Activated CD8-positive, alpha-beta T cell treated with anti-CD3 and anti-CD28 coated beads, Interleukin-2, amount 10 ng/mL, durations not matched to agents 7 days and 5 days (primary cell): ENCODE measurements around the gene SYCE1. TPM values are rescaled to one million over a fixed set of nuclear protein-coding genes. Genes with fewer than 3 reads are reported as not detected.
"Not testable (repeated sequence)": the region's sequence is repeated elsewhere in the genome, so short reads cannot be mapped to it uniquely, and the experiment has no call there.

Experiments used
- ATAC-seq: fragments of 150-1000 bp; cut with Tn5 transposase; one replicate; pipeline ENCODE4 v1.10.0; 2021; ENCODE audit warnings: moderate library complexity
- CTCF ChIA-PET: fragments of 350-600 bp; sonication (Branson Sonifier 250); formaldehyde crosslinking; loops from one replicate; lab custom pipeline; 2021; ENCODE audit warnings: antibody characterized with exemption; lab: Charles Lee
- POLR2A ChIA-PET: fragments of 350-600 bp; sonication (Branson Sonifier 250); formaldehyde crosslinking; loops from one replicate; lab custom pipeline; 2021; ENCODE audit warnings: antibody characterized with exemption; lab: Charles Lee
- DNase-seq: peaks from one replicate; pipeline ENCODE4 v3.0.0-alpha.2; 2020
- H3K27ac Mint-ChIP-seq: one replicate; pipeline ENCODE4 v1.8.0; 2021; ENCODE audit warnings: mild to moderate bottlenecking, mixed read lengths
- H3K27me3 Mint-ChIP-seq: one replicate; pipeline ENCODE4 v1.8.0; 2021; ENCODE audit warnings: low read depth, mixed read lengths
- H3K36me3 Mint-ChIP-seq: one replicate; pipeline ENCODE4 v1.8.0; 2021; ENCODE audit warnings: low read depth, mixed read lengths
- H3K4me1 Mint-ChIP-seq: one replicate; pipeline ENCODE4 v1.8.0; 2021; ENCODE audit warnings: low read depth, mixed read lengths
- H3K4me3 Mint-ChIP-seq: one replicate; pipeline ENCODE4 v1.8.0; 2021; ENCODE audit warnings: mild to moderate bottlenecking, mixed read lengths
- H3K9me3 Mint-ChIP-seq: one replicate; pipeline ENCODE4 v1.8.0; 2022; ENCODE audit warnings: mixed read lengths; ENCODE audit not compliant: insufficient read depth
- total RNA-seq, 2 experiments: library from RNA; stranded (reverse); gene quantifications; one replicate each; pipeline ENCODE4 v1.2.3, GENCODE V29; 2021

SYCE1 gene
- total RNA-seq, 2 experiments from 2014 or later = 0.21 TPM; not detected in 1

DNA sequence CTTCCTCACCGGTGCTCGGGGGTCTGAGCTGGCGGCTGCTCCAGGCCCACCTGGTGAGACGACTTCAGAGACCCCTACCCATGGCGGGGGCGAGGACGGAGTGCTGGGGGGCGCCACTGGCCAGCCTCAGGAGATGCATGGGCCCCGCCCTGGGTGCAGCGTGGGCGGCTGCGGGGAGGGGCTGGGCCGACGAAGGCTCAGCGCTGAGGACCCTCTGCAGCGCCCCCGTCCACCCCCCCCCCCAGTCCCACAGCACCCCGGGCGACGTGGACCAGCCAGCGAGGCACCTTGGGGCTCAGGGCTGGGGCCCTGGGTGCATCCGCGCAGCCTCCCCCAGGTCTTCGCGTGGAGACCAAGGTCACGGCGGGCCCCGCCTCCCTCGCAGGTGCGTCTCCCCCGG is 11.7 kb upstream of the SYCE1 start:
- H3K27ac Mint-ChIP-seq, CTCF ChIA-PET, ATAC-seq: not testable (repeated sequence)

DNA sequence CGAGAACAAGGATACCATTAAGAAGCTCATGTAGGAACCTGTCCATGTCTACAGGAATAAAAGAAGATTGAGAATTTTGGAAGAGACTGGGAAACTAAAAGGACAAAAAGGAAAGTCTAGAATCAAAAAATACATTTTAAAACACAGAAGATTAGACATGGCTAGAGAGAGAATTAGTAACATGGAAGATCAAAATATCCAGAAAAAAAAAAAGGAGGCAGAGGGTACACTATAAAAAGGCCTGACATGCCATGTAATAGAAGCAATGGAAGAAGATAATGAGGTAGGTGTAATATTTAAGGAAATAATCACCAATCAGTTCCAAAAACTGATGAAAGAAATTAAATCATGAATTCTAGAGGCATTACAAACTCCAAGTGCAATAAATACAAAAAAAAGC is 8.1 kb upstream of the SYCE1 start:
- POLR2A ChIA-PET = not testable (repeated sequence)
- CTCF ChIA-PET = interaction anchor here (0.8 to 1.9 kb wide), 3 partner anchors 53 to 136 kb away, joined by 3 to 6 read pairs (median 3); no protein-coding TSS in a partner anchor

More for the DNA sequence above, 11.7 kb upstream of the SYCE1 start:
- POLR2A ChIA-PET, H3K36me3 Mint-ChIP-seq, H3K27me3 Mint-ChIP-seq, DNase-seq, H3K4me3 Mint-ChIP-seq, H3K4me1 Mint-ChIP-seq: not testable (repeated sequence)
- H3K9me3 Mint-ChIP-seq = peaks cover 10% of the 10 kb centered on the region

DNA sequence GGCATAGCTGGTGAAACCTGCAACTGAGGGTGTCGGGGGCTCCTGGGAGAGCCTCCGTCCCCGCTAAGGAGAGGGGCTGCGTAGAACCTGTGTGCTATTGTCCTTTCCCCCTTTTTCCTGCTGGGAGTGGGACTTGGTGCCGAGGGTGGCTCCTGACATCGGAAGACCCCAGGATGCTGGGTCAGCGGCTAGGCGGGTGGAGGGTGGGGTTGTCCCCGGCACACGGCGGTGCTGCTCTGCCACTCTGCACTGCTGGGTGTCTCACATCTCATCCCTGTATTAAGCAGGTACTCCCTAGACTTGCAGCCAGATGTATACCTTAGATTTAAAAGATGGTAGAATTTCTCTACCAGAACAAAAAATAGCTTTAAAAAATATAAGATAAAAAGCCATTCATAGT is 6.7 kb upstream of the SYCE1 start:
- H3K27me3 Mint-ChIP-seq, DNase-seq, H3K27ac Mint-ChIP-seq, POLR2A ChIA-PET, CTCF ChIA-PET, H3K4me1 Mint-ChIP-seq, H3K36me3 Mint-ChIP-seq, ATAC-seq, H3K4me3 Mint-ChIP-seq: not testable (repeated sequence)
- peaks cover 14% of the 10 kb centered on the region for H3K9me3 Mint-ChIP-seq

More for the DNA sequence above, 8.1 kb upstream of the SYCE1 start:
- not testable (repeated sequence) for ATAC-seq, H3K27me3 Mint-ChIP-seq, H3K4me3 Mint-ChIP-seq, H3K27ac Mint-ChIP-seq, H3K36me3 Mint-ChIP-seq, DNase-seq, H3K4me1 Mint-ChIP-seq
- H3K9me3 Mint-ChIP-seq = peaks cover 10% of the 10 kb centered on the region

- H3K4me3 Mint-ChIP-seq, ATAC-seq, H3K27ac Mint-ChIP-seq, H3K36me3 Mint-ChIP-seq, CTCF ChIA-PET, H3K4me1 Mint-ChIP-seq, DNase-seq, POLR2A ChIA-PET, H3K27me3 Mint-ChIP-seq: not testable (repeated sequence)
- H3K9me3 Mint-ChIP-seq = peaks cover 14% of the 10 kb centered on the region
Measured at GRCh38 chr10:133569801-133570200, 4.4 kb upstream of the SYCE1 start.

- H3K4me1 Mint-ChIP-seq, H3K27ac Mint-ChIP-seq, DNase-seq, H3K36me3 Mint-ChIP-seq, H3K27me3 Mint-ChIP-seq, POLR2A ChIA-PET, CTCF ChIA-PET, ATAC-seq, H3K4me3 Mint-ChIP-seq: not testable (repeated sequence)
- peaks cover 14% of the 10 kb centered on the region for H3K9me3 Mint-ChIP-seq
Measured at GRCh38 chr10:133568831-133569527, 3.6 kb upstream of the SYCE1 start.

GRCh38 chr10:133568287-133568614 is 2.9 kb upstream of the SYCE1 start:
- ChIA-PET CTCF (no interaction called here), POLR2A (no interaction called here)
- Mint-ChIP-seq H3K9me3 (peaks cover 10% of the 10 kb centered on the region), H3K4me3 (no peak overlapping the region), H3K4me1 (no peaks in the 10 kb centered on the region), H3K27ac (no peak overlapping the region), H3K36me3 (peaks cover 2% of the 10 kb centered on the region), H3K27me3 (peaks cover 4% of the 10 kb centered on the region)
- no peak for DNase-seq
- no peak for ATAC-seq

DNA sequence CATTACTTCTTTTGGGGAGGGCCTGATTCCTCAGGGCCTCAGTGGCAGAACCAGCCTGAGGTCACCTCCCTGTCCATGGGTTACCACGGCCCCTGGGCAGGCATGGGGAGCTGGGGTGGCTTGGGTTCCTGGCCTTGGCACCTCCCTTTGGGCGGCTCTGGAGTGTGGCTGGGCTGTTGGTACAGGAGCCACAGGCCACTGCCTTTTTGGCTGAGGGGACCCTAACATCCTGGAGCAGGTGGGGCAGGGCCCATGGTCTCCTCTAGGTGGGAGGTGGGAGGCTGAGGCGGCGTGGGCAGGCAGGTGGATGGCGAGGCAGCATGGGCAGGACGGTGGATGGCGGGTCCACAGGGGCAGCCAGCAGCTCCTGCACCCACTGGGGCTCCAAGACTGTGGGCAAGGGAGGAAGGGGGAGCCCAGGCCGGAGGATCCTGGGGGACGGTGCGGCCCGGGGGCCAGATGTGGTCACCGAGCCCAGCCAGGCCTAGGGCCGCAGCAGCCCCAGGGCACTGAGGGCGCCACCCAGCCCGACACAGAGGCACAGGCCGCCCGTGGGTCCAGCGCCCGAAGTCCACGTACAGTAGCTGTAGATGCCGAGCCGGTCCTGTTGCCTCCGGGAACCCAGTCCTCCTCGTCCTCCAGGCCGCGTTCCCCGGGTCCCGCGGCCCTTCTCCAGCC is 2.4 kb upstream of the SYCE1 start:
- ATAC-seq (no peak), DNase-seq (no peak)
- ChIA-PET POLR2A (no interaction called here), CTCF (no interaction called here)
- no peak overlapping the region for H3K4me3 Mint-ChIP-seq
- peaks cover 4% of the 10 kb centered on the region for H3K27me3 Mint-ChIP-seq
- H3K27ac Mint-ChIP-seq = no peak overlapping the region
- no peaks in the 10 kb centered on the region for H3K4me1 Mint-ChIP-seq
- no peaks in the 10 kb centered on the region for H3K36me3 Mint-ChIP-seq
- peaks cover 5% of the 10 kb centered on the region for H3K9me3 Mint-ChIP-seq

GRCh38 chr10:133567119-133567518 is 1.7 kb upstream of the SYCE1 start:
- ATAC-seq (no peak), DNase-seq (no peak)
- CTCF ChIA-PET = no interaction called here
- H3K36me3 Mint-ChIP-seq = no peaks in the 10 kb centered on the region
- POLR2A ChIA-PET = no interaction called here
- no peak overlapping the region for H3K27ac Mint-ChIP-seq
- H3K27me3 Mint-ChIP-seq = peaks cover 5% of the 10 kb centered on the region
- peaks cover 3% of the 10 kb centered on the region for H3K9me3 Mint-ChIP-seq
- H3K4me3 Mint-ChIP-seq = no peak overlapping the region
- no peaks in the 10 kb centered on the region for H3K4me1 Mint-ChIP-seq

DNA sequence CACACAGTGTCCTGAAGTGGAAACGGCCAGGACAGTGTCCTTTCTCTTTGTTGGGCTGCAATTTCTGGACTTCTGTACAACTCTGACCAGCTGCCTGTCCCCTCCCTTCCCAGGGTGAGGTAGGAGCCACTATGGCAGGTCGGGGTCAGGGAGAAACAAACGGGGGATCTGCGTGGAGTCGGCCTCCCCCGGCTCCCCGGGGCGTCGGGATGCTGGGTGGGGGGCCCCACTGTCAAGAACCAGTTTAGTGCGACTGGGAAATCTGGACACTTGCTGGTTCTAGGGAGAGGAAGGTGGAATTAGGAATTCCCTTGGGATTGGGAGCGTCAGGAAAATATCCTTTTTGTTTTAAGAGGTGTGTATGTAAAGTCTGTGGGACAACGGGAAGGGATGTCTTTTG is 567 bp downstream of the SYCE1 start:
- no peak overlapping the region for H3K27ac Mint-ChIP-seq
- POLR2A ChIA-PET = no interaction called here
- H3K9me3 Mint-ChIP-seq = peaks cover 3% of the 10 kb centered on the region
- peaks cover 5% of the 10 kb centered on the region for H3K27me3 Mint-ChIP-seq
- H3K36me3 Mint-ChIP-seq = no peaks in the 10 kb centered on the region
- no peak for DNase-seq
- H3K4me3 Mint-ChIP-seq = no peak overlapping the region
- H3K4me1 Mint-ChIP-seq = no peaks in the 10 kb centered on the region
- CTCF ChIA-PET = no interaction called here
- ATAC-seq = no peak

- Mint-ChIP-seq H3K27me3 (peaks cover 5% of the 10 kb centered on the region), H3K27ac (no peak overlapping the region), H3K4me3 (no peak overlapping the region), H3K4me1 (no peaks in the 10 kb centered on the region), H3K36me3 (no peaks in the 10 kb centered on the region), H3K9me3 (no peaks in the 10 kb centered on the region)
- ATAC-seq = no peak
- ChIA-PET POLR2A (no interaction called here), CTCF (no interaction called here)
- DNase-seq = no peak
Measured at GRCh38 chr10:133559216-133559615, 6.2 kb downstream of the SYCE1 start.

GRCh38 chr10:133557381-133557780 is 8.0 kb downstream of the SYCE1 start:
- no peak for DNase-seq
- no peak for ATAC-seq
- Mint-ChIP-seq H3K9me3 (no peaks in the 10 kb centered on the region), H3K36me3 (no peaks in the 10 kb centered on the region), H3K27me3 (peaks cover 8% of the 10 kb centered on the region), H3K4me1 (no peaks in the 10 kb centered on the region), H3K4me3 (no peak overlapping the region), H3K27ac (no peak overlapping the region)
- ChIA-PET CTCF (interaction anchor here (1.2 kb wide), 1 partner anchor 119 kb away, joined by 3 read pairs; no protein-coding TSS in a partner anchor), POLR2A (no interaction called here)

DNA sequence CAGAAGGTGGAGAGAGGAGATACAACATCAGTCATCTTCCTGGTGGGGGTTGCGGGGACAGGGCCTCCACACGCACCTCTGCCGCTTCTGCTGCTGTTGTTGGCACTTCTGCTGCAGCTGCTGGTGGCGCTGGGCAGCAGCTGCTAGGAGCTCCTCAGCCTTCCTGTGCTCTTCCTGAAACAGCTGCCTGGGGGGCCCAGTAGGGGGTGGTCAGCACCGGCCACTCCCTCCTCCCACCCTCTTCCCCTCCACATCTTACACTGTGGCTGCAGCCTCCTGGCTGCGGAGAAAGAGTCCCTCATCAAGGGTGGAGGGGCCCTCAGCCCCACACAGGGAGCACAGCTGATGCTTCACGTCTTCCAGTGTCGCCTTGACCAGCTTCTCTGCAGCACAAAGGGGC is 9.9 kb downstream of the SYCE1 start:
- Mint-ChIP-seq H3K4me1 (no peaks in the 10 kb centered on the region), H3K9me3 (no peaks in the 10 kb centered on the region), H3K27ac (no peak overlapping the region), H3K4me3 (no peak overlapping the region), H3K36me3 (no peaks in the 10 kb centered on the region), H3K27me3 (peaks cover 11% of the 10 kb centered on the region)
- DNase-seq = no peak
- ChIA-PET CTCF (no interaction called here), POLR2A (no interaction called here)
- no peak for ATAC-seq
